RWPE1 (cell line): ENCODE data around the gene SUZ12.
"Not testable (repeated sequence)": the region's sequence is repeated elsewhere in the genome, so short reads cannot be mapped to it uniquely, and the experiment has no call there.

ENCODE experiments used
- CTCF ChIA-PET: fragments of 350-600 bp; sonication (Branson Sonifier 250); formaldehyde crosslinking; extraction: SDS; loops from one replicate; lab custom pipeline; 2021; lab: Yijun Ruan, JAX
- POLR2A ChIA-PET: fragments of 400-600 bp; formaldehyde crosslinking; extraction: SDS; loops from one replicate; lab custom pipeline; 2020; ENCODE audit warnings: antibody characterized with exemption; ENCODE audit not compliant: low non-redundant PET; lab: Yijun Ruan, JAX
- DNase-seq: peaks from one replicate; pipeline ENCODE4 v3.0.0; 2012; ENCODE audit warnings: low spot score
- H3K27ac ChIP-seq: fragments of 450-650 bp; 2 replicates; pipeline ENCODE4 v1.5.1; 2017
- TF ChIP-seq, protein P1 (sequence below): fragments of 450-650 bp; conservative IDR thresholded peaks from 2 replicates; pipeline ENCODE4 v1.5.1; 2017; ENCODE audit warnings: low read depth, mild to moderate bottlenecking

SUZ12 gene

DNA sequence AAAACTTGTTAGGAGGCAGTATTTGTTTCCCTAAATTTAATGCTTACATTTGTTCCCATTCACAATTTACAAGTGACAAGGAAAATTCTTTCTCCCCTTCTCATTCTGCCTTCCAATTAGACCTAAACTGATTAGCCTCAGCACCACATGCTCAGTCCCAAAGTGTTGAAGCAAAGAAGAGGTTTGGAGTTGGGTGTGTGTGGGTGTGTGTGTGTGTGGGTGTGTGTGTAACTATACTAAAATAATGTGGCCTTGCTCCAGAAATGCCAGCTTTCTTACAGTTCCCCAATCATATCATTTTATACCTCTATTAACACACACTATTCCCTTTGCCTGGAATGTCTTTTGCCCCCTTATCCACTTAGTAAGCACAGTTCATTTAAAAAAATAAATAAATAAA lies 28.4 kb upstream of the SUZ12 start:
- TF ChIP-seq, protein P1, sequence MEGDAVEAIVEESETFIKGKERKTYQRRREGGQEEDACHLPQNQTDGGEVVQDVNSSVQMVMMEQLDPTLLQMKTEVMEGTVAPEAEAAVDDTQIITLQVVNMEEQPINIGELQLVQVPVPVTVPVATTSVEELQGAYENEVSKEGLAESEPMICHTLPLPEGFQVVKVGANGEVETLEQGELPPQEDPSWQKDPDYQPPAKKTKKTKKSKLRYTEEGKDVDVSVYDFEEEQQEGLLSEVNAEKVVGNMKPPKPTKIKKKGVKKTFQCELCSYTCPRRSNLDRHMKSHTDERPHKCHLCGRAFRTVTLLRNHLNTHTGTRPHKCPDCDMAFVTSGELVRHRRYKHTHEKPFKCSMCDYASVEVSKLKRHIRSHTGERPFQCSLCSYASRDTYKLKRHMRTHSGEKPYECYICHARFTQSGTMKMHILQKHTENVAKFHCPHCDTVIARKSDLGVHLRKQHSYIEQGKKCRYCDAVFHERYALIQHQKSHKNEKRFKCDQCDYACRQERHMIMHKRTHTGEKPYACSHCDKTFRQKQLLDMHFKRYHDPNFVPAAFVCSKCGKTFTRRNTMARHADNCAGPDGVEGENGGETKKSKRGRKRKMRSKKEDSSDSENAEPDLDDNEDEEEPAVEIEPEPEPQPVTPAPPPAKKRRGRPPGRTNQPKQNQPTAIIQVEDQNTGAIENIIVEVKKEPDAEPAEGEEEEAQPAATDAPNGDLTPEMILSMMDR = no peak
- no peak overlapping the region for H3K27ac ChIP-seq
- CTCF ChIA-PET = interaction anchor here (0.6 kb wide), 1 partner anchor 376 kb away, joined by 4 read pairs; no protein-coding TSS in a partner anchor
- DNase-seq = no peak
- POLR2A ChIA-PET = no interaction called here

DNA sequence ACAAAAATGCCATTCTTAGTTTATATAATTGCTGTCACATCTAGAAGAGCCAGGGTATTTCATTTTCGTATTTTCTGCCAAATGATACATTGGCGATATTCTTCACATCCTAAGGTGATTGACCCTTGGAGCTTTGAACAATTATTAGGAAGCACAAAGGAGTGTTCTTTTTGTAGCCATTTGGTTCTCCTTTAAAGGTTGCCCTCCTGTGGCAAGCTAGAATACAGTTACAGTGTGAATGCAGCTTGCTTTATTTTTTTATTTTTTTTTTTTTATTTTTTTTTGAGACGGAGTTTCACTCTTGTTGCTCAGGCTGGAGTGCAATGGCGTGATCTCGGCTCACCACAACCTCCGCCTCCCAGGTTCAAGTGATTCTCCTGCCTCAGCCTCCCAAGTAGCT lies 24.1 kb upstream of the SUZ12 start:
- DNase-seq, H3K27ac ChIP-seq, POLR2A ChIA-PET: not testable (repeated sequence)
- CTCF ChIA-PET = interaction anchor here (1.0 kb wide), 1 partner anchor 16 kb away, joined by 3 read pairs; no protein-coding TSS in a partner anchor

DNA sequence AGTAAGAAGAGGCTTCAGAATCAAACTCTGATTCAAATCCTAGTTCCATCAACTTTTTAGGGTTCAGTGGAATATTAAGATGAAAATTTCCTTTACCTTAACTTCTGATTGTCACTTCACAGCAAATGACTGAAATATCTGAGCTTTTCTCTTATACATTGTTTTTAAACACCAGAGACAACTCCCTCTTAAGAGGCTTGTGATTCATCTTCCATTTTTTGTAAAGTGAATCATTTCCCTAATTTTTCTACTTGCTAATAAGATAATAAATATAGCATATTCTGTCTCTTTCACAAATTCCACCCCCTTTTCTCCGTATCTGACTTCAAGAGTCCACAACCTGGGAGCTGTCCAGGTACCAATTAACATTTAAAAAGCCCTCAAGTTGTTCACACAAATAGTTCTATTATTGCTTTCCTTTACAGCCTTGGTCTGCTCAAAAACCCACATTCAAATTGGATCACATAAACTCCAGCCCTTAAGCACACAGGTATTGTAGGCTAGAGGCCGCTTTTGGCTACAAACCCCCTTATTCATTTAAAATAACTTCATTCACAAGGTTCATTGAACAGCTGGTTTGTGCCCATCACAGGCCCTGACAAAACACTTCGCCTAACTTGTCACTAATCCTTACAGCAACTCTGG lies 21.2 kb upstream of the SUZ12 start:
- DNase-seq = no peak
- ChIA-PET POLR2A (no interaction called here), CTCF (interaction anchor here (0.6 to 0.8 kb wide), 7 partner anchors 14 to 1012 kb away, joined by 3 to 12 read pairs (median 7); no protein-coding TSS in a partner anchor)
- H3K27ac ChIP-seq = no peak overlapping the region
- TF ChIP-seq, protein P1 = no peak

DNA sequence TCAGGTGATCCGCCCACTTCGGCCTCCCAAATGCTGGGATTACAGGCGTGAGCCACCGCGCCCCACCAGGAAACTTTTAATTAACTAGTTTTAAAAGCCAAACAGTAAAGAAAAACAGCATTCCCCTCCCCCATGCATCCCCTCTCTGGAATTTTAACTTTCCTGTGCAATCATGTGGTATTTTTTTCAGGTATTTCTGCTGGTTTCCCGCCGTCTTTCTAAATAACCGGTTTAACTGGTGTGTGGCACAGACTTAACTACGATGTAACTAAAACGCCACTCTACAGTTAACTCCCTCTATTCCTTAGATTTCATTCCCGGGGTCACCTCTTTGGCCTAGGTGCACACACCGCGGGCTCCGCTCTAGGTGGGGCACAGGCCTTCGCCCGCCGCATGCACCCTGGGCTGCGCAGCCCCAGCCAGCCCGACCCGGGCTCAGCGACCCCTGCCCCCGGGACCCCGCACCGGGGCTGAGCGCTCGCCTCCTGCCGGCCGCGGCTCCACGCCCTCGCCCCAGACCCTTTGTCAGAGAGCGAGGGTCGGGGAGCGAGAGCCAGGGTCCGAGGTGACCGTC lies 20.2 kb upstream of the SUZ12 start:
- no peak for DNase-seq
- TF ChIP-seq, protein P1 = no peak
- POLR2A ChIA-PET = no interaction called here
- H3K27ac ChIP-seq = no peak overlapping the region
- CTCF ChIA-PET = no interaction called here

DNA sequence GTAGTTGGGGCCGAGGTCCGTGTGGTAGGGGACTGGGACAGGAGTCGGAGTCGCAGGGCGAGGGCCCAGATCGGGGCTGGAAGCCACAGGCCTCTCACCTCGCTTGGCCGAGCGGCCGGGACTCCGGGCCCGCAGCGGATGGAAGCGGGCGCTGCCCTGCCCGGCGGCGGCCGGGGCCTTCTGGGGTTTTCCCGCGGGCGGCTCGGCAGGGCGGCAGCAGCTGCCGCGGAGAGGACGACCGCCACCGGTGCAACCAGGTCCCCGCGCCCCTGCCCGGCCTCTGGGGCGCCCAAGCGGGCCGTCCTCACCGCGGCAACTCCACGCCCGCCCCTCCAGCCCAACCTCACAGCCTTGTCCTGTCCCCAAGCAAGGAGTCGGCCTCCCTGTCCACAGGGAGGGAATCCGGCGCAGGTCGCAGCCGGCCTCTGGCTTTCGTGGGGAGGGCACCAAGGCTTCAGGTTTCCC lies 19.7 kb upstream of the SUZ12 start:
- TF ChIP-seq, protein P1 = no peak
- ChIA-PET POLR2A (no interaction called here), CTCF (no interaction called here)
- no peak for DNase-seq
- no peak overlapping the region for H3K27ac ChIP-seq

DNA sequence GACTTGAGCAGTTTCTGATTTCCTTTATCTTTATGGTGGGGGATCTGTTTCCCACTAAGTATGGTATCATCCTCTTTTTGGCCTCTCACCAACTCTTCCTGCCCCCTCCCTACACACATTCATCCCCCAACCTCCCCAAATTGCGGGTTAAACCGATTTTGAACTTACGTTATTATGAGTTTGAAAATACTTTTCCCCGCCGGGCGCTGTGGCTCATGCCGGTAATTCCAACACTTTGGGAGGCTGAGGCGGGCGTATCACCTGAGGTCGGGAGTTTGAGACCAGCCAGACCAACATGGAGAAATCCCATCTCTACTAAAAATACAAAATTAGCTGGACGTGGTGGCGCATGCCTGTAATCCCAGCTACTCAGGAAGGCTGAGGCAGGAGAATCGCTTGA lies 19.1 kb upstream of the SUZ12 start:
- DNase-seq, POLR2A ChIA-PET, H3K27ac ChIP-seq, CTCF ChIA-PET: not testable (repeated sequence)

DNA sequence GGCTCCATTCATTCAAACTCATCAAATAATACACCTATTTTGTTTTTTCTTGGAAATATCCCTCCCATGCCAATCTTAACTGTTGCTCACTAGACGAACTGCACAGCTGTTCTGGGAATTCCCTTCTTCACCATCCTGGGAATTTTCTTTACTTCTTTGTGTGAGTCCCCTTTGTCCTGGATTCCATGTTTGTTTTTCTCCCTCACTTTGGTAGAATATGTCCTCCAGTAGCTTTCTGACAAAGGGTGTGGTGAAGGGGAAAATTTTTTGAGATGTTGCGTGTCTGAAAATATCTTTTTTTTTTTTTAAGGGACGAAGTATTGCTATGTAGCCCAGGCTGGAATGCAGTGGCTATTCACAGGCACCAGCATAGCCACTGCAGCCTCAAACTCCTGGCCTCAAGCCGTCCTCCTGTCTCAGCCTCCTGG lies 18.1 kb upstream of the SUZ12 start:
- ChIA-PET POLR2A (no interaction called here), CTCF (interaction anchor here (0.5 to 0.7 kb wide), 4 partner anchors 11 to 590 kb away, joined by 3 to 7 read pairs (median 3); no protein-coding TSS in a partner anchor)
- TF ChIP-seq, protein P1 = no peak
- no peak for DNase-seq
- no peak overlapping the region for H3K27ac ChIP-seq
